ENCODE data around the gene PNLDC1.

PNLDC1 gene

DNA sequence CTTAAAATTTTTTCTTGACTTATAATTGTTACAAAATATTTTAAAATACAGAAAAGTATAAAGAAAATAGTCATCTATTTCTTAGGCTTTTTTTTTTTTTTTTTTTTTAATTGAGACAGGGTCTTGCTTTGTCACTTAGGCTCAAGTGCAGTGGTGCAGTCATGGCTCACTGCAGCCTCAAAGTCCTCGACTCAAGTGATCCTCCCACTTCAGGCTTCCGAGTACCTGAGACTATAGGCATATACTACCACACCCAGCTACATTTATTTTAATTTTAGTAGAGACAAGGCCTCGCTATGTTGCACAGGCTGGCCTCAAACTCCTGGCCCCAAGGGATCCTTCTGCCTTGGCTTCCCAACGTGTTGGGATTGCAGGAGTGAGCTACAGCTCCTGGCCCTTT is 43.6 kb upstream of the PNLDC1 start:
- in situ Hi-C loops (cut with MboI; ENCODE audit: low pct_unique_long_range_greater_than_20kb, low sequenced_read_pairs, unreplicated experiment) = no loop called here
- no peak for DNase-seq (ENCODE audit: low spot score)
- TF ChIP-seq CTCF (IDR thresholded peaks at IDR 0.05; ENCODE audit: extremely low read depth, insufficient read depth, missing control alignments) = no peak

DNA sequence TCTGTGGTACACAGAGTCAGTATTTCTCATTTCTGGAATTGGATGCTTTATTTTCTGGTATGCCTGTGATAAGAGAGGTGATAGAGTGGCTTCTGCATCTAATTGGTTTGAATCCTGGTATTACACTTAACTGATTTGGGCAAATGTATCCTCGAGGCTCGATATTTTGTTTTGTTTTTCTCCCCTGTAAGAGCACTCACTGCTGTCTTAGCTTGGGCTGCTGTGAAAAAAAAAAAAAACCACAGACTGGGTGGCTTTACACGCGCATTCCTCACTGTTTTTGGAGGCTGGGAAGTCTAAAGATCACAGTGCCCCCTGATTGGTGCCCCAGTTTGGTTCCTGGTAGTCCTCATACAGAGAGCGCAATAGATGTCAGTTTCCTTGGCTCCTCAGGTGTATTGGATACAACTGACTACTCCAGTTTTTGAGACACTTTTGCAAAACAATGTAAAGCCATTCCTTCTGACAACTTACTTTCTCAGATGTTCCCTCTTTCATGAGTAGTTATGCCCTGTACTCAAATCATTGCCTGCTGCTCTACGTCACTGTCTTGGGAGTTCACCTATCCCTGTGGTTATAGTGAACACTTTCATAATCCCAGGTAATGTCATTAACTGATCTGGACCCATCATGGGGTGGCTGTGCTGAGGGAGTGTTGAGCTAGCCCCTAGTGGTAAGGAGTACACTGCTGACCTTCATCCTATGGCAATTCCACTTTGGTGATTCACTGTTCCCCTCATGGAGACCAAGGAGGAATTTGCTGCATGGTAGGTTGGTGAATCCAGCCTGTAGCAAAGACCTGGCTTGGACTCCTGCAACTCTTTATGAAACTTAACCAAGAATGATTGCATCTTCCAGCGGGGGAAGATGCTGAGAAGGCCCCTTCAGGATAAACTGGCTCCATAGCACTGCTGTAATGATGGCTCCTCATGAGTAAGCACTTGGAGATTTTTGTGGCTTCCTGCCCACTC is 41.8 kb upstream of the PNLDC1 start:
- no peak for TF ChIP-seq CTCF (IDR thresholded peaks at IDR 0.05; ENCODE audit: extremely low read depth, insufficient read depth, missing control alignments)
- DNase-seq (ENCODE audit: low spot score) = no peak
- in situ Hi-C loops (cut with MboI; ENCODE audit: low pct_unique_long_range_greater_than_20kb, low sequenced_read_pairs, unreplicated experiment) = no loop called here

GRCh38 chr6:159759645-159760044 is 40.4 kb upstream of the PNLDC1 start:
- in situ Hi-C loops (cut with MboI; ENCODE audit: low pct_unique_long_range_greater_than_20kb, low sequenced_read_pairs, unreplicated experiment) = no loop called here
- no peak for DNase-seq (ENCODE audit: low spot score)
- no peak for TF ChIP-seq CTCF (IDR thresholded peaks at IDR 0.05; ENCODE audit: extremely low read depth, insufficient read depth, missing control alignments)

- in situ Hi-C loops (cut with MboI; ENCODE audit: low pct_unique_long_range_greater_than_20kb, low sequenced_read_pairs, unreplicated experiment) = no loop called here
- TF ChIP-seq CTCF (IDR thresholded peaks at IDR 0.05; ENCODE audit: extremely low read depth, insufficient read depth, missing control alignments) = no peak
- no peak for DNase-seq (ENCODE audit: low spot score)
These were observed 39.4 kb upstream of the PNLDC1 start for GRCh38 chr6:159760602-159761057.

DNA sequence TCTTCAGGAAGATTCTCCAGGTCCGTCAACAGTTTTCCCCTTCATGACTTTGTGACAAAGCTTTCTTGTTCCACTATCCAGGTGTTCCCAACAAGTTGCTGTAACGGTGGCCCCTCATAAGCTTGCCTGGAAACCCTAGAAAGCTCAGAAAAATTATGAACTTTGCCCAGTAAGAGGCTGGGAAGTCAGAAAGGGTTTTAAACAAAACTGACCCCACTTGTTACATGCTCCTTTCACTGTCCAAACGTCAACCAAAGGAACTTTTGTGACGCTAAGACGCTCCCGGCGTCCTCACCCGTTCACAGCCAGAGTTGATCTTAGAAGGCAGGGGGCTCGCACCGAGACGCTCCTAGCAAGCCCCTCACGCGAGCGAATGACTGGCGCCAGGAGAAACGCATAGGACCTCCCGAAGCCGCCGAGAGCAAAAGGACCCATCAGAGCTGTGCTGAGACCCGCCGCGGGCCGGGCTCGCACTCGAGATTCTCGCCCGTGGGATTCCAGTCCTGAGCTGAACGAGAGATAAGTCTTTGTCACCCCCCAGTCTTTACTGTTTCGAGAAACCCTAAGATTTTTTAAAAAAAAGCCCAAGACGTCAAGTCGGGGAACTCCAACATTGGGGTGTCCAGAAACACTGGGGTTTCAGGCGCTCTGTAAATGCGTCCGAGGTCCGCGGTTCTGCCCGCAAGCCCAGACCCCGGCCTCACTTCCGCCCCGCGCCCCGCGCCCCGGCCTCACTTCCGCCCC is 38.8 kb upstream of the PNLDC1 start:
- DNase-seq (ENCODE audit: low spot score) = peak; percentile 25
- no peak for TF ChIP-seq CTCF (IDR thresholded peaks at IDR 0.05; ENCODE audit: extremely low read depth, insufficient read depth, missing control alignments)
- in situ Hi-C loops (cut with MboI; ENCODE audit: low pct_unique_long_range_greater_than_20kb, low sequenced_read_pairs, unreplicated experiment) = no loop called here

DNA sequence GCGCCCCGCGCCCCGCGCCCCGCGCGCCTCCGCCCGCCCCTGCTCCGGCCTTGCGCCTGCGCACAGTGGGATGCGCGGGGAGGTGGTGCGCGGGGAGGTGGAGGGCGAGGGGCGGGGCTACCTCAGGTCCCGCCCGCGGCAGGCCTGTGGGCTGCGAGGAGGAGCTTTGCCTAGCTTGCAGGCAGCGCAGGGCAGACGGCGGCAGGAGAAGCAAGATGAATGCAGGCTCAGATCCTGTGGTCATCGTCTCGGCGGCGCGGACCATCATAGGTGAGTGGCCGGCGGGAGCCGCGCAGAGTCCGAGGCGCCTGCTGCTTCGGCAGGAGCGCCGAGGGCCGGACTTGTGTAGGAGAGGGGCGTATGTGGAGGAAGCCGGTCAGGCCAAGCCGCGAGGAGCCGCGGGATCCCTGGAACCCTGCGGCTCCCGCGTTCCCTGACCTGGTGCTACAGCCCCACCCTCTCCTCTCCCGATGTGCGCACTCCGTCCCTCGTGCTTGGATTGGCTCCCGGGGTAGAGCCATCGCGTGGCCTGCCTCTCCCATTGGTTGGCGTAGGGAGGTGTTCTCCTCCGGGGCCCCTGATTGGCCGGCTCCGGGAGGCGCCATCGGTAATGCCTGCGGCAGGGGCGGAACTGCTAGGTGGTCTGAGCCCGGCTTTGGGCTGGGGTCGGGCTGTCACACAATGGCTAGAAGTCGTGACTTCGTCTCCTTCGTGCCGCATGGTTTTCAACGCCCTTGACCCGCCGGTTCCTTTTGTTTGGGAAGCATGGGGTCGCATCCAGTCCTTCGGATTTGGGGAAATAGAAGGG is 38.0 kb upstream of the PNLDC1 start, which contains the start of gene ACAT2:
TSS of gene ACAT2 (plus strand) at position 173 of the 808 bp plus-strand sequence. CDS start at position 216, 43 bp downstream.
- in situ Hi-C loops (cut with MboI; ENCODE audit: low pct_unique_long_range_greater_than_20kb, low sequenced_read_pairs, unreplicated experiment) = no loop called here
- DNase-seq (ENCODE audit: low spot score) = peak; percentile 98
- TF ChIP-seq CTCF (IDR thresholded peaks at IDR 0.05; ENCODE audit: extremely low read depth, insufficient read depth, missing control alignments) = no peak

Data from GM13977 (cell line).